IPS-20b (cell line): ENCODE results near the gene PSTPIP2.
"Not testable (repeated sequence)": the region's sequence is repeated elsewhere in the genome, so short reads cannot be mapped to it uniquely, and the experiment has no call there.

Experiments
- H3K27ac ChIP-seq: one replicate; pipeline ENCODE4 v1.5.1; 2013; ENCODE audit warnings: low read length
- H3K27me3 ChIP-seq: 2 replicates; pipeline ENCODE4 v1.6.1; 2013; ENCODE audit warnings: mild to moderate bottlenecking, low read length, inconsistent platforms; ENCODE audit not compliant: insufficient read depth
- H3K36me3 ChIP-seq: 2 replicates; pipeline ENCODE4 v1.6.1; 2013; ENCODE audit warnings: low read depth, mild to moderate bottlenecking, inconsistent platforms, low read length, moderate library complexity; ENCODE audit not compliant: insufficient read depth
- H3K4me1 ChIP-seq: 2 replicates; pipeline ENCODE4 v1.6.1; 2013; ENCODE audit warnings: mild to moderate bottlenecking, control low read depth, inconsistent platforms, low read length, moderate library complexity; ENCODE audit not compliant: insufficient read depth
- H3K4me3 ChIP-seq: 2 replicates; pipeline ENCODE4 v1.5.1; 2013; ENCODE audit warnings: mild to moderate bottlenecking, low read length, inconsistent platforms
- H3K9ac ChIP-seq: 2 replicates; pipeline ENCODE4 v1.6.1; 2013; ENCODE audit warnings: low read depth, mild to moderate bottlenecking, inconsistent platforms, low read length, moderate library complexity
- H3K9me3 ChIP-seq: 2 replicates; pipeline ENCODE4 v1.6.1; 2013; ENCODE audit warnings: mild to moderate bottlenecking, low read depth, low read length, inconsistent platforms; ENCODE audit not compliant: insufficient read depth

PSTPIP2 gene

GRCh38 chr18:46095532-46095931 is 23.5 kb upstream of the PSTPIP2 start:
- Histone ChIP-seq H3K27ac (no peak overlapping the region), H3K9me3 (no peaks in the 10 kb centered on the region), H3K36me3 (peaks cover 57% of the 10 kb centered on the region), H3K4me3 (no peak overlapping the region), H3K27me3 (no peaks in the 10 kb centered on the region), H3K4me1 (peaks cover 7% of the 10 kb centered on the region; the same call in 1 of the 2 replicates), H3K9ac (no peak overlapping the region)

DNA sequence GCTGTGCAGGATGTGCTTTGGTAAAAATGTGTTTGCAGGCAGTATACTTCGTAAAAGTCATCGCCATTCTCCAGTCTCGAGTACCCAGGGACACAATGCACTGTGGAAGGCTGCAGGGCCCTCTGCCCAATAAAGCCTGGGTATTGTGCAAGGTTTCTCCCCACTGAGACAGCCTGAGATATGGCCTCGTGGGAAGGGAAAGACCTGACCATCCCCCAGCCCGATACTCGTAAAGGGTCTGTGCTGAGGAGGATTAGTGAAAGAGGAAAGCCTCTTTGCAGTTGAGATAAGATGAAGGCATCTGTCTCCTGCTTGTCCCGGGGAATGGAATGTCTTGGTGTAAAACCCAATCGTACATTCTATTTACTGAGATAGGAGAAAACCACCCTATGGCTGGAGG is 16.4 kb upstream of the PSTPIP2 start:
- H3K27me3 ChIP-seq, H3K4me1 ChIP-seq, H3K9ac ChIP-seq, H3K9me3 ChIP-seq, H3K27ac ChIP-seq, H3K4me3 ChIP-seq: not testable (repeated sequence)
- peaks cover 99% of the 10 kb centered on the region for H3K36me3 ChIP-seq

GRCh38 chr18:46084431-46084830 is 12.4 kb upstream of the PSTPIP2 start:
- H3K4me1 ChIP-seq: no peaks in the 10 kb centered on the region
- H3K27me3 ChIP-seq: no peaks in the 10 kb centered on the region
- no peak overlapping the region for H3K27ac ChIP-seq
- H3K36me3 ChIP-seq: peaks cover 96% of the 10 kb centered on the region
- H3K9ac ChIP-seq: no peak overlapping the region
- H3K4me3 ChIP-seq: no peak overlapping the region
- no peaks in the 10 kb centered on the region for H3K9me3 ChIP-seq

DNA sequence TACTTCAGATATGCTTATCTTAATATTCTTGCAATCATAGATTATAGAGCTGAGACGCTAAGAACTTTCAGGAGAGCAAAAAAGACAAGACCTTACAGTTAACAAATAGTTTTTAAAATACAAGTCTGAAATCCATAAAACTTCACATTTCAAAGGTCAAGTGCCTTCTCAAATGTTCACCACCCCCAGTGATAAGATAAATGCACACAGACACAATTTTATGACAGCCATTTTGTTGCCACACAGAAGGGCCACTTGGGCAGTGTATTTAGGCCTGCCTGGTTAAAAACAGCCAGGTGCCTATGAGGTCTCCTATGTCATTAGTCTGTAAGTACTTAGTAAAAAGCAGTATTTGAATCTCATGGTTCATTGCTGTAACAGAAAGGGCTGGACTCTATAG is 8.1 kb upstream of the PSTPIP2 start:
- Histone ChIP-seq H3K4me1 (no peaks in the 10 kb centered on the region), H3K4me3 (no peak overlapping the region), H3K27me3 (no peaks in the 10 kb centered on the region), H3K9me3 (no peaks in the 10 kb centered on the region), H3K9ac (no peak overlapping the region), H3K27ac (no peak overlapping the region), H3K36me3 (peaks cover 66% of the 10 kb centered on the region)

- no peak overlapping the region for H3K27ac ChIP-seq
- H3K36me3 ChIP-seq: peaks cover 58% of the 10 kb centered on the region
- H3K27me3 ChIP-seq: no peaks in the 10 kb centered on the region
- no peaks in the 10 kb centered on the region for H3K4me1 ChIP-seq
- no peak overlapping the region for H3K9ac ChIP-seq
- H3K4me3 ChIP-seq: no peak overlapping the region
- H3K9me3 ChIP-seq: no peaks in the 10 kb centered on the region
Observed at GRCh38 chr18:46079336-46079735, 7.3 kb upstream of the PSTPIP2 start.

- no peak overlapping the region for H3K27ac ChIP-seq
- H3K9ac ChIP-seq: no peak overlapping the region
- no peaks in the 10 kb centered on the region for H3K4me1 ChIP-seq
- H3K27me3 ChIP-seq: peaks cover 43% of the 10 kb centered on the region
- H3K36me3 ChIP-seq: peaks cover 5% of the 10 kb centered on the region
- H3K9me3 ChIP-seq: no peaks in the 10 kb centered on the region
- no peak overlapping the region for H3K4me3 ChIP-seq
Observed at GRCh38 chr18:46073474-46074331, 1.6 kb upstream of the PSTPIP2 start.

- no peak overlapping the region for H3K9ac ChIP-seq
- no peaks in the 10 kb centered on the region for H3K4me1 ChIP-seq
- no peaks in the 10 kb centered on the region; the same call in 1 of the 2 replicates for H3K36me3 ChIP-seq
- H3K9me3 ChIP-seq: no peaks in the 10 kb centered on the region
- H3K4me3 ChIP-seq: no peak overlapping the region
- peaks cover 43% of the 10 kb centered on the region for H3K27me3 ChIP-seq
- H3K27ac ChIP-seq: no peak overlapping the region
Observed at GRCh38 chr18:46072959-46073358, 899 bp upstream of the PSTPIP2 start.

DNA sequence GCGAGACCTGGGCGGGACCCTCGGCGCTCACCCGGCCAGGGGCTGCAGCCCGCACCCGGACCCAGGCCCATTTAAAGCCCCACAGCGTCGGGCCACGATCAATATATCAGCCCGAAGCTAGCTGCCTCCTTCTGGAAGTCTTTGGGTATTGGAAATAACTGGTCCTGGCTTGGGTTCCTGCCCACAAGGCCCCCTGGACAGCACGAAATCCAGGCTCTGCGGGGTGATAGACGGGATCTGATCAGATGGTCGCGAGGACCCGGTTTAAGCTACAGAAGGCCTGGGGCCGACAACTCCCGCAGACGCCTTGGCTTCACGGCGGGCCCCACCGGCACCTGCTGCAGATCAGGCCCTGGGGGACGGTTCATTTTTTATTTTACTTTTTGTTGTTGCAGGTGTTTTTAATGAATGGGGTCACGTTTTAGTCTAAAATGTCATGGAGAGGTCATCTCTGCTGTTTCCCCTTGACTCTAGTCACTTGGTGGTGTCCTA is 362 bp upstream of the PSTPIP2 start:
- Histone ChIP-seq H3K36me3 (no peaks in the 10 kb centered on the region), H3K4me1 (no peaks in the 10 kb centered on the region), H3K9ac (no peak overlapping the region; the same call in 1 of the 2 replicates), H3K27ac (no peak overlapping the region), H3K4me3 (peak overlapping the region; percentile 74), H3K27me3 (peaks cover 43% of the 10 kb centered on the region), H3K9me3 (no peaks in the 10 kb centered on the region)

GRCh38 chr18:46070815-46071652 is 1.0 kb downstream of the PSTPIP2 start:
- Histone ChIP-seq H3K9me3 (no peaks in the 10 kb centered on the region), H3K27me3 (peaks cover 43% of the 10 kb centered on the region), H3K9ac (peak overlapping the region; percentile 56; the same call in 1 of the 2 replicates), H3K4me3 (peak overlapping the region; percentile 74), H3K4me1 (no peaks in the 10 kb centered on the region), H3K27ac (no peak overlapping the region), H3K36me3 (no peaks in the 10 kb centered on the region)

GRCh38 chr18:46070232-46070631 is 1.8 kb downstream of the PSTPIP2 start:
- H3K36me3 ChIP-seq: no peaks in the 10 kb centered on the region
- no peak overlapping the region for H3K9ac ChIP-seq
- H3K4me3 ChIP-seq: no peak overlapping the region
- H3K27me3 ChIP-seq: peaks cover 43% of the 10 kb centered on the region
- no peaks in the 10 kb centered on the region for H3K4me1 ChIP-seq
- no peaks in the 10 kb centered on the region for H3K9me3 ChIP-seq
- no peak overlapping the region for H3K27ac ChIP-seq

- Histone ChIP-seq H3K4me3 (no peak overlapping the region), H3K27ac (no peak overlapping the region), H3K27me3 (peaks cover 43% of the 10 kb centered on the region), H3K36me3 (no peaks in the 10 kb centered on the region), H3K4me1 (no peaks in the 10 kb centered on the region), H3K9ac (no peak overlapping the region), H3K9me3 (no peaks in the 10 kb centered on the region)
Observed at GRCh38 chr18:46069524-46069923, 2.5 kb downstream of the PSTPIP2 start.
